SHP77 treated with DMSO at 0.1 percent for 48 hours (cell line): ENCODE measurements around the gene EFNA5.

Experiments used
- DNase-seq: peaks from one replicate; lab custom pipeline; 2025; lab: John Stamatoyannopoulos, UW

EFNA5 gene

GRCh38 chr5:107639990-107640389 is 30.7 kb downstream of the EFNA5 start:
- no peak for DNase-seq

DNA sequence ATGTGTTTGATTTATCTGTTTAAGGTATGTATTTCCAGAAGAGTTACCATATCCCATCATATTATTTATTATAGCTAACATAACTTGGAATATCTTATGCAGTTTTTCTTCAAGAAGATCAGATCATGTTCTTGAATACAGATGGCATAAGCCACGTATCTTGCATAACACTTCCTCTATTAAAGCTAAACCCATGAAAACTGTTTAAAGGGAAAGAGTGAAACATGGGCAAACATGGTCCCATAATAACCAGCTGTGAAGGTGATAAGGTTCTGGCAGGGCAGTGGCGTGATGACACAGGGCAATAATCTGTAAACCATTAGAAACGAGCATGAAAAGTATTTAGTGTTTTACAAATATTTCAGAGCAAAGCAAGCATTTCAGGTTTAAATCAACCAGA is 34.2 kb downstream of the EFNA5 start:
- no peak for DNase-seq

DNA sequence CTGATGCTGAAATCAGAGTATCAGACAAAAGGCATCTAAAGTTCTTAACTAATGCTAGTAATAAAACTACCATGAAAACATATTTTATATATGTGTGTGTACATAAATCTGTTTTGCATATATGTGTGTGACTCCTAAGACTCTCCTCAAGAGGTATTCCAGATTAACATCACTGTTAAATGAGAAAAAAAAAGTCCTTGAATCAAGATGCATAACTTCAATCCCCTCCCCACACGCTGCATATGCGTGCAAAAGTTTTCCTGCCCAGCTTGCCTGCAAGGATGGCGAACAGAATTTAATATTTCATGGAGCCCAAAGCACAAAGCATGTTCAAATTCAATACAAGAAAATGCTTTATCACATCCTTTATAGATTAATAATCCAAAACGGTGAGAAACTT is 34.7 kb downstream of the EFNA5 start:
- no peak for DNase-seq

DNA sequence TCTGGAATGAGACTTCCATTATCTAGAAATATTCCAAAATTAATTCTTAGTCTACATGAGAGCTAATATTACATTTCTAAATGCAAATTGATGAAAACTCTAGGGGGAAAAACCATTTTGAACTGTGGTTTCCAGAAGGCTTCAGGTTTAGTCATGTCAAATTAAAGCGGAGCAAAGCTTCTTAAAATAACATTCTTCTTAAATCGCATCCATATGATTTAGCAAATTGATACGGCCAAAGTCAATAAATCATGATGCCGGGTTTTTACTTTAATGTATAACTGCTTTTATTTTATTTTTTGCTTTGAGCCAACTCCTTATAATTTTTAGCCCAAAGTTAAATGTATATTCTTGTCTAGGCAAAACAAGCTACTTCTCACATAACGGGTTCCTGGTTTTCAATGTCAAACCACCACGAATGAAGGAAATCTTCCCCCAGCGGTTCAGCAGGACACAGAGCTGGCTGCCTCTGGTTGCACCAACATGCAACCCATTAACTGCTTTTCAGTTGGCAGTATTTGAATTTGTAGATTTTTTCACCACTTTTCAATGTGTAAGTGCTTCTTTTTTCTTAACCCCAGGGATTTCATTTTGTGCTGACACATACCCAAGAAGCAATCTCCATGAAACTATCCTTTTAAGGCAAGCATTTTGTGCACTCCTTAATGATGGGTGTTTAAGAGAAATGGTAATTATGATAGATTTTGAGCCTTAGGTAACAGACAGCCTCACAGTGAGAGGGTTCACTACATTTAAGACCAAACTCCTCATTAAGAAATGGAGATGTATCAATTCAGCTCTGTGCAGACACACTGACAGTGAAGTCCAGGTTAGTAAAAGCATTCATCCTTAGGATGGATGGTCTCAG is 35.5 kb downstream of the EFNA5 start:
- DNase-seq = no peak

GRCh38 chr5:107633171-107633901 is 37.4 kb downstream of the EFNA5 start:
- DNase-seq = no peak

DNA sequence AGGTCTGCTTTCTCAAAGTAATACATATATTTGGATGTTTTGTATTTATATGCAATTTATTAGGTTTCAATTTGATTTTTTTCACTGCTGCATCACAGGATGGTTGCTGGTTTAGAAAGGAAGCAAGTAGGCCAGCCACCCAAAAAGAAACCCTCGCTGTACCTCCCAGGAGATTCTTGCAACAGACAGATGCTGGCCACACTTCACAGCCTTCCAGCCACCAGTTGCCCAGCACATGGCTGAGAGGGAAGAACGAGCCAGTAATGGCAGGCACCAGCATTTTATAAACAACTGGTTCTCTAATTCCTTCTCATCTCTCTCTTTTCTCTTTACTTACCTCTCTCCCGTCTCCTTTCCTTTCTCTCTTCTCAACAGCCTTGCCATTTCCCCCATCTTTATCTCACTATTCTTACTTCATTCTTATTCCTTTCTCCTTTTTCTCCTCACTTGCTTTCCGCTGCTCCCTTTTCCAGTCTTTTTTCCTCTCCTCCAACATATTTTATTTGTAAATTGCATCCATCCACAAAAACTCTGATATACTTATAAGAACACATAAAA is 38.9 kb downstream of the EFNA5 start:
- DNase-seq = no peak

DNA sequence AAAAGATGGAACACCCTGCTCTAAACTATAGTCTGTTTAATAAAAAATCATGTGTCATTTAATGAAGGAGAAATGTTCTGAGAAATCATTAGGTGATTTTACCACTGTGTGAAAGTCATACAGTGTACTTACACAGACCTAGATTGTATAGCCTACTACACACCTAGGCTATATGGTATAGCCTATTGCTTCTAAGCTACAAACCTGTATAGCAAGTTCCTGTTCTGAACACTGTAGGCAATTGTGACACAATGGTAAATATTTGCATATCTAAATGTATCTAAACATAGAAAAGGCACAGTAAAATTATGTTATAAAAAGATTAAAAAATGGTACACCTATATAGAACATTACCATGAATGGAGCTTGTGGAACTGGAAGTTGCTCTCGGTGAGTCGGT is 40.6 kb downstream of the EFNA5 start:
- DNase-seq = no peak

DNA sequence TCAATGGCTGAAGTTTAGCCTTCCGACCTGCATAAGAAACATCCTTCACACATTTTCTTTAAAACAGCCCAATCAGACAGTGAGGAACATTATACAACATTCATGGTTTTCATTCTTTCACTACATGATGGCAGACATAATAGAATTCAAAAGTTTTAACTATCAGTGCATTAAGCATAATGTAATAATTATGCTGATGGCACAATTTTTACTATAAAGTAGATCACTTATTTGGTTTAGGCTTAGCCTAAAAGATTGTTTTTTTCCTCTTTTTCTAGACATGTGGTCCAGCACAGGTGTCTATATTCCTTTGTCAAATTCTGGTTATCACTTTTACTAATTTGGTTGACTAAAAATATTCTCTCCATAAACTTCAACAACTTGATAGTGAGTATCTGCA is 46.5 kb downstream of the EFNA5 start:
- DNase-seq = no peak

- no peak for DNase-seq
These were observed 49.6 kb downstream of the EFNA5 start for GRCh38 chr5:107621089-107621488.

DNA sequence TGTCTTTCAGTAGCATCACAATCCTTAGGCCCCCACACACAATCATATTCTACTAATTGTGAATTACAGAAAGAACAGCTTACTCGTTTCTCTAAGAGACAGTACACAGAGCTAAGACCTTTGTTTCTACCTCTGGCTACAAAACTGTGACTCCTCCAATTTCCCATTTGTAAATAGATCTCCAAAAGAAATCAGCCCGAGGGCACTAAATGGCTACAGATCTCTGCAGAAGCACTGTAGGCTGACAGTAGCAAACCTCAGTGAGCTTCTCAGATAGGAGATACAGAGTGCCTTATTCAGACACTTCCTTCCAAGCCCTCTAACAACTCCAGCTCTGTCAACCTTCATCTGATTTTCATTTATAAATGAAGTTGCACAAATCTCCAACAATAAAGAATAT is 51.0 kb downstream of the EFNA5 start:
- no peak for DNase-seq

GRCh38 chr5:107618242-107618641 is 52.5 kb downstream of the EFNA5 start:
- DNase-seq = no peak

DNA sequence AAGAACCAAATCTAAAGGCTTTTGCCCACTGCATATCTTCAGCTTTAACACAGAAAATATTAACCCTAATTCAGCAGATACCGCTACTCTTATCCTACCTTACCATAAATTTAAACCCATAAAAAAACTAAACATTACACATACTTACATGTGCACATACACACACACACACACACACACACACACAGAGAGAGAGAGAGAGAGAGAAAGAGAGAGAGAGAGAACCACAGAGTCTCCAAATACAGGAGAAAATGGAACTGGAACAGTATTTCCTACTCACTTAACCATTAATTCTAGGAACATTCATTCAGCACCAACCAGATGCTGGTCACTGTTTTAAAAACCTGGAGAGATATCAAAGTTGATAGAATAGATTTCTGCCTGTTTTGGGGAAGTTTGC is 53.7 kb downstream of the EFNA5 start:
- no peak for DNase-seq

DNA sequence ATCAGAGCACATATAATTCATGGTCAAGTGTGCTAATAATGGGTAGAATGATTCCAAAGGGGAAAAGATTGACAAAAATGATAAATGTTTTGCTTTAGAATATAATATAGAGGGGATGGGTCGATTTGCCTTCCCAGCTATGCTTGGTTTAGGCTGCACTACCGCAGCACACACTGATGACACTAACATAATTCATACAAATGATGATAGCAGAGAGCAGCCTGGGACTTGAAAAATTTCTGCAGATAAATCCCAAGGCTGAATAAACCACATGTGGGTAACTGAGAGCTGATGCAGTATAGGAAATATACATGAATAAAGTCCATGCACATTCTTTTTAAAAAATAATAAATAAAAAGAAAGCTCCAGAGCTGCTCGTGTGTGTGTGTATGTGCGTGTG is 54.5 kb downstream of the EFNA5 start:
- DNase-seq = no peak

GRCh38 chr5:107615299-107615817 is 55.4 kb downstream of the EFNA5 start:
- no peak for DNase-seq

DNA sequence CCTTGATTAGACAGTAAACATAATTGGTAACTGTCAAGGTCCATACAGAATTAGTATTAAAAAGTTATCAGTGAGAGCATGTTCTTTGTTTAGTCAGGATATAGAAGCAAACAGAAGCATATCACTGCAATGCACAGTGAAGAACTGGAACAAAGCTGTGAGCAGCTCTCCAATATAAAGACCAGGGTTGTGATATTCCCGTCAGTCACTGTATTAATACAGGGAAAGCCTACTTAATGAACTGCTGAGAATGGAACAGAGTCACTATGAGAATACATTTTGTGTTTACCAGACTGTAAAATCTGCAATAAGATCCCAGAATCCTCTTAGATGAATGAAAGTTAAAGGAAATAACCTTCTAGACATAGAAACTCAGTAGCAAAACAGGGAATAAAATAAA is 58.2 kb downstream of the EFNA5 start:
- no peak for DNase-seq

DNA sequence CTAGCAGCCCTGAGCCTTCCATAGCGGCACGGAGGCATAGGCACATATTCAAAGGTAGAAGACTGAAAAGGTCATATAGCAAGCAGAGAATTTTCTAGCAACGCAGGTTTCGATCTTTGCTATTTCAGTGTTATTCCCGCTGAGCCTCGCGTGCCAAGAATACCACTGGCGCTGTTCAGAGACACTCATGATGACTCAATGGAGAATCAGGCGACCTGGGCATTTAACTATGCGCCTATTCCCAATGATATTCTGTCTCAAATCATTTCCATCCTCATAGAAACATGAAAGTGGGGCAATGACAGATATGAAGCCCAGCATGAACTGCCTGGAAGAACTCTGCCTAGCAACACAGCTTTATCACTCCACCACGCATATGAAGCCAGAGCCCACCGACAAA is 59.9 kb downstream of the EFNA5 start:
- no peak for DNase-seq

DNA sequence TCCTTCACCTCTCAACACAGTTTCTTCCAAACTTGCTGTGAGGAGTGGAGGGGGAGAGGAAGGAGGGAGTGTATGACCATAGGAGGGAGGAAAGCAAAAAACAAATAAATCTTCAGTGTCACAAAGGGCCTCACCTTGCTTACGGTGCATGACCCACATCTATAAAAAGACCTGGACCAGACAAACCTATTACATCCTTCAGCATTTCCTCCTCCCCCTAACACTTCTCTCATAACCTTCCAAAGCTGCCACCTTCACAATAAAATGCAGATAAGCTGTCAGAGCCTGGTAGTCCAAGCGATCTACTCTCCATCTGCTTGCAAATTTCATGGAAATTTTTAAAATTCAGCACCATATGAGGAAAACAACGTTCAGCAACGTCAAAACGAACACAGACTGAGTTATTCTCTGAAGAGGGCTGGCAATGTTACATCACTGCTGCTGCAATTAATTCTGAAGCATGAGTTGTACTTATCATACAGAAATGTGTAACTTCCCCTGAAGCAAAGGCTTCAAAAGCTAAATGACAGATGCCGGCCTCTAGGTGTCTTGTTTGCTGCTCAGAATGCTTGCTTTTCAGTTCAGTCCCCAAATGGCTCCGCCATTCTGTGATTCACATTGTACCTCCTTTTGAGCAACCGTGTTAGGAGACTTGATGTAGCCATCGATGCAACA is 62.9 kb downstream of the EFNA5 start:
- no peak for DNase-seq

- DNase-seq = no peak
These were observed 63.5 kb downstream of the EFNA5 start for GRCh38 chr5:107607196-107607595.

DNA sequence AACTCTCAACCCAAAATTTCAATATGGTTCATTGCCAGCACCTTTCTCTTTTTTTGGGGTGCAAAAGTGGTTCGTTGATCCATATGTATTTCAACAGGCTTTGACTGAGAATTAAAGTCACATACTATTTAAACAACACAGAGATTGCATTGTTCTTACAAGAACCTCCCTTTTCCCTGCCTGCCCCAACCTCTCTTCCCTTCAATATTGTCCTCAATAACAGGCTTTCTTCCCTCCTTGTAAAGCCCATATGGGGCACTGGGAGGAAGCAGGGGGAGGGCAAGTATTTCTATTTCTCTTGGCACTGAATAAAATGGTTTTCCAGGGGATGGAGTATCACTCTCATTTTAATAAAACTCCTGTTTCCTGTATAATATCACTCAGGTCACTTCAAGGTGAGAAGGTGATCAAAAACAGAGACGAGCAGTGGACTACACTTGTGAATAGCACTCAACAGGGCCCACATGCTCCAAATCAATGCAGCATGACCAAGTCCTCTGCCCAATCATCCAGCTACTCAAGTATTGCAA is 65.1 kb downstream of the EFNA5 start:
- no peak for DNase-seq

DNA sequence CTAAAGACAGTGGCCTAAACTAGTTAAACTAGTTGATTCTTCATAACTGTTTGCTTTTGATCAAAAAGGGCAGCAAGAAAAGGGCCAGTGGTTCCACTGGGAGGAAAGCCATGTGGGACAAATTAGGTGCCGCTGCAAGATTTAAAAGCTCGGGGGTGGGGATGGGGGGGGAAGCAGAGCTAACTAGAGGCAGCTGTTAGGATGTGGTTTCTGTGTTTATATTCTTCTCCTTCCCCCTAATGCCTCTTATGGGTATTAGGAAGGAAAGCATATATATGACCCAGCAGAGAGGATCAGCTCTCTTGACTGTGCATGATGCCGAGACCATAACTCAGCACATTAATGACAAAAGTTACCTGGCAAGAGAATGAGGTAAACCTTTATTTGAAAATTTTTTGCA is 65.7 kb downstream of the EFNA5 start:
- DNase-seq = no peak

DNA sequence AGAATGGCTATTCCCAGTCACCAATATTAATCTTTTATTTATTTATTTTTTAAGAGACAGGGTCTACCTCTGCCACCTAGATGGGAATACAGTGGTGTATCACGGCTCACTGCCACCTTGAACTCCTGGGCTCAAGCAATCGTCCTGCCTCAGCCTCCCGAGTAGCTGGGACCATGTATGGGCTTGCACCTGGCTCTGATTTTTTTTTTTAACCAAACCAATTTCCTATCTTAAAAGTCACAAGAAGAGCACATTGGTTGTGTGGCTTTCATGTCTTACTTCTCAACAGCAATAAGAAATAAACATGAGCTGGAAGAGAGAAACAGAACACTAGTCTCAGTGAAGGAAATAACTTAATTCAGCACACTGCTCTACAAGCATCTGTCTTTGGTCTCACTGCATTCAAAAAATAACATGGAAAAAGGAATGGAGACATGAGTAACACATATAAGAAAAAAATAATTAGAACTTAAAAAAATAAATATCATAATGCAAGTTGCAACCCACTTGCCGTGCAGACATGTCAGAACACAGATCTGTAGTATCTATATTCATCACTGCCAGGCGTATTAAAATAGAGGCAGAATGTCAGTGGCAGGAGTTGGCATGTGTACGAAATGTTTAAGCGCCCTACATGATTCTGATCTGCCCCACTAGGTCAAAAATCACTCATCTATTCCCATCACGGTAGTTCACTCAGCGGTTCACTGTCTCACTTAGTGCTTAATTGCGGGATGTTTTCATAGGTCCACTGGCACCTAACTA is 66.4 kb downstream of the EFNA5 start:
- no peak for DNase-seq
